IMR-90 (cell line): ENCODE measurements around the gene ISG15. TPM values are rescaled to one million over a fixed set of nuclear protein-coding genes. Genes with fewer than 3 reads are reported as not detected.
"Not testable (repeated sequence)": the region's sequence is repeated elsewhere in the genome, so short reads cannot be mapped to it uniquely, and the experiment has no call there.

ENCODE experiments used
- ATAC-seq: fragments of 200-7000 bp; cut with Tn5 transposase; 2 replicates; pipeline ENCODE4 v1.9.1; 2020; ENCODE audit warnings: low read depth, mild to moderate bottlenecking, moderate library complexity
- BruUV-seq: library from RNA; stranded (reverse); fragments of 400-500 nt; replicated peaks from 2 replicates; lab custom pipeline; 2021; lab: Mats Ljungman, UMichigan
- CTCF ChIA-PET: fragments of 300-600 bp; formaldehyde crosslinking; extraction: SDS; loops from one replicate; lab custom pipeline; 2021; ENCODE audit warnings: antibody characterized with exemption; lab: Yijun Ruan, JAX
- POLR2A ChIA-PET: fragments of 300-600 bp; sonication (Branson Sonifier 250); formaldehyde crosslinking; loops from one replicate; lab custom pipeline; 2022; ENCODE audit warnings: antibody characterized with exemption; ENCODE audit not compliant: unreplicated experiment; lab: Charles Lee
- DNase-seq: peaks from one replicate; pipeline ENCODE4 v3.0.0; 2013
- H2AFZ ChIP-seq: replicated peaks from 2 replicates; pipeline ENCODE3; 2013; ENCODE audit warnings: low read length, mild to moderate bottlenecking; ENCODE audit not compliant: poor library complexity
- H2AK5ac ChIP-seq: 2 replicates; pipeline ENCODE4 v1.6.1; 2013; ENCODE audit warnings: low read depth, low read length, inconsistent platforms
- H2AK9ac ChIP-seq: replicated peaks from 2 replicates; pipeline ENCODE3; 2013; ENCODE audit warnings: mild to moderate bottlenecking, low read depth, low read length, moderate library complexity; ENCODE audit not compliant: poor library complexity
- H2BK120ac ChIP-seq: 2 replicates; pipeline ENCODE4 v1.6.1; 2013; ENCODE audit warnings: low read depth, low read length, inconsistent platforms
- H2BK15ac ChIP-seq: 3 replicates; pipeline ENCODE4 v1.6.1; 2013; ENCODE audit warnings: low read depth, low read length, inconsistent platforms
- H2BK20ac ChIP-seq: 2 replicates; pipeline ENCODE4 v1.6.1; 2013; ENCODE audit warnings: low read depth, mild to moderate bottlenecking, inconsistent platforms, low read length, moderate library complexity
- H2BK5ac ChIP-seq: 2 replicates; pipeline ENCODE4 v1.6.1; 2013; ENCODE audit warnings: mild to moderate bottlenecking, low read depth, low read length, inconsistent platforms; ENCODE audit not compliant: poor library complexity, severe bottlenecking
- H3K14ac ChIP-seq: replicated peaks from 2 replicates; pipeline ENCODE4 v1.6.1; 2013; ENCODE audit warnings: low read depth, low read length, inconsistent platforms
- H3K18ac ChIP-seq: 2 replicates; pipeline ENCODE4 v1.6.1; 2013; ENCODE audit warnings: low read depth, low read length, control low read depth
- H3K23ac ChIP-seq: 2 replicates; pipeline ENCODE4 v1.6.1; 2013; ENCODE audit warnings: low read depth, low read length, inconsistent platforms
- H3K27ac ChIP-seq: 2 replicates; pipeline ENCODE4 v1.5.1; 2013; ENCODE audit warnings: mild to moderate bottlenecking, control low read depth, low read length; ENCODE audit not compliant: insufficient read depth
- H3K27me3 ChIP-seq: 2 replicates; pipeline ENCODE4 v1.6.1; 2013; ENCODE audit warnings: low read length; ENCODE audit not compliant: control insufficient read depth, insufficient read depth
- H3K36me3 ChIP-seq: 2 replicates; pipeline ENCODE4 v1.6.1; 2013; ENCODE audit warnings: low read length, mixed read lengths; ENCODE audit not compliant: control insufficient read depth, insufficient read depth
- H3K4ac ChIP-seq: 2 replicates; pipeline ENCODE4 v1.6.1; 2013; ENCODE audit warnings: low read depth, low read length, inconsistent platforms
- H3K4me1 ChIP-seq: 2 replicates; pipeline ENCODE4 v1.6.1; 2013; ENCODE audit warnings: low read length, mixed read lengths; ENCODE audit not compliant: control insufficient read depth, insufficient read depth
- H3K4me2 ChIP-seq: 2 replicates; pipeline ENCODE4 v1.6.1; 2013; ENCODE audit warnings: low read depth, mild to moderate bottlenecking, control low read depth, low read length, moderate library complexity
- H3K4me3 ChIP-seq: 2 replicates; pipeline ENCODE4 v1.5.1; 2013; ENCODE audit warnings: low read depth, mild to moderate bottlenecking, control low read depth, low read length, moderate library complexity; ENCODE audit not compliant: insufficient read depth
- H3K56ac ChIP-seq: 2 replicates; pipeline ENCODE4 v1.6.1; 2013; ENCODE audit warnings: low read length, inconsistent platforms; ENCODE audit not compliant: insufficient read depth; ENCODE audit errors: extremely low read depth
- H3K79me1 ChIP-seq, 2 experiments: 2 replicates each; pipeline ENCODE4 v1.6.1; 2013; ENCODE audit warnings: low read length in 2 of 2, inconsistent platforms in 1 of 2, low read depth in 1 of 2
- H3K9ac ChIP-seq: 2 replicates; pipeline ENCODE4 v1.6.1; 2013; ENCODE audit warnings: low read depth, low read length, control low read depth
- H3K9me1 ChIP-seq: 2 replicates; pipeline ENCODE4 v1.6.1; 2013; ENCODE audit warnings: low read length, inconsistent platforms; ENCODE audit not compliant: insufficient read depth
- H3K9me3 ChIP-seq: 2 replicates; pipeline ENCODE4 v1.6.1; 2013; ENCODE audit warnings: low read length; ENCODE audit not compliant: control insufficient read depth, insufficient read depth
- H4K20me1 ChIP-seq: 2 replicates; pipeline ENCODE4 v1.6.1; 2013; ENCODE audit warnings: low read length, inconsistent platforms; ENCODE audit not compliant: insufficient read depth
- H4K5ac ChIP-seq: 2 replicates; pipeline ENCODE4 v1.6.1; 2013; ENCODE audit warnings: mild to moderate bottlenecking, low read depth, low read length, control low read depth
- H4K8ac ChIP-seq, 2 experiments: 2 replicates each; pipeline ENCODE4 v1.6.1; 2013; ENCODE audit warnings: low read depth in 2 of 2, low read length in 2 of 2, control low read depth in 1 of 2, inconsistent platforms in 1 of 2
- H4K91ac ChIP-seq: 2 replicates; pipeline ENCODE4 v1.6.1; 2013; ENCODE audit warnings: low read depth, low read length, inconsistent platforms; ENCODE audit not compliant: insufficient read depth
- POLR2A ChIP-seq: IDR thresholded peaks from 2 replicates; pipeline ENCODE4 v1.6.1; 2012; ENCODE audit warnings: mild to moderate bottlenecking, low read depth, low read length
- whole genome bisulfite sequencing, 2 experiments: methylation state at CpG; one replicate each; pipeline versions ENCODE4 v1.1.5 to v1.1.7; 2013; ENCODE audit warnings: missing lambda C conversion rate in 2 of 2; ENCODE audit not compliant: insufficient read length in 1 of 2; ENCODE audit errors: extremely low coverage in 2 of 2; 5-methylcytosine and 5-hydroxymethylcytosine counted together
- dilution Hi-C: fragments of 300-500 bp; cut with HindIII; formaldehyde crosslinking; loops from one replicate; pipeline ENCODE4 v1.14.3; 2018; ENCODE audit warnings: low sequenced_read_pairs; ENCODE audit not compliant: unreplicated experiment
- in situ Hi-C: fragments of 300-500 bp; cut with MboI; formaldehyde crosslinking; loops from 3 replicates; pipeline ENCODE4 v1.14.3; 2019; ENCODE audit warnings: low sequenced_read_pairs, inconsistent platforms, mixed read lengths
- intact Hi-C: fragments of 100-400 bp; cut with micrococcal nuclease; formaldehyde crosslinking; loops from 2 replicates; pipeline ENCODE4 v1.10.0; 2022
- polyA plus RNA-seq, 3 experiments: library from polyadenylated mRNA; depleted of rRNA; stranded (reverse); fragments of >200 nt; gene quantifications; 2 replicates each; pipeline ENCODE4 v1.2.3, GENCODE V29; 2012; ENCODE audit warnings: low replicate concordance in 1 of 3
- total RNA-seq: library from RNA; depleted of rRNA; stranded (reverse); fragments of >200 nt; gene quantifications from 2 replicates; pipeline ENCODE4 v1.2.3, GENCODE V29; 2012

The ISG15 gene
- total and polyA plus RNA-seq, 2 of the 4 experiments (the other 2 are of a cell fraction) = 99.1 to 105 TPM

- H3K18ac ChIP-seq, H3K27me3 ChIP-seq, H3K4me3 ChIP-seq, H4K5ac ChIP-seq, H2BK5ac ChIP-seq, H4K20me1 ChIP-seq, POLR2A ChIA-PET, in situ Hi-C loops, CTCF ChIA-PET, H3K27ac ChIP-seq, H3K14ac ChIP-seq, H4K8ac ChIP-seq, H2BK20ac ChIP-seq, ATAC-seq, H3K36me3 ChIP-seq, H2AFZ ChIP-seq, H3K23ac ChIP-seq, dilution Hi-C loops, H3K4me2 ChIP-seq, H2AK9ac ChIP-seq, H3K56ac ChIP-seq, H3K9ac ChIP-seq, H3K4ac ChIP-seq, H4K91ac ChIP-seq, H2BK15ac ChIP-seq, DNase-seq, H2BK120ac ChIP-seq, H3K9me1 ChIP-seq, BruUV-seq, H2AK5ac ChIP-seq, H3K4me1 ChIP-seq, intact Hi-C loops: not testable (repeated sequence)
- TF ChIP-seq POLR2A = peak; percentile 55; the same call in 1 of the 2 replicates
- Histone ChIP-seq H3K79me1 (peaks cover 0 to 15% of the 10 kb centered on the region in 2 experiments; a peak in 3 of 4 replicates), H3K9me3 (peaks cover 10% of the 10 kb centered on the region)
- WGBS, 2 experiments = 83% methylated on average over 1 of the region's 6 CpGs; no CpG with 5 or more reads in 1 of the 2 experiments
Measured at GRCh38 chr1:994546-994945, 18.8 kb upstream of the ISG15 start.
